Central memory CD4-positive, alpha-beta T cell (primary cell): Measurements from ENCODE around the gene TPI1.
A peak's percentile ranks its signal among the peaks of the same experiment; 100 is the strongest.

ENCODE experiments used
- DNase-seq: peaks from one replicate; pipeline ENCODE4 v3.0.0; 2022

The TPI1 gene

DNA sequence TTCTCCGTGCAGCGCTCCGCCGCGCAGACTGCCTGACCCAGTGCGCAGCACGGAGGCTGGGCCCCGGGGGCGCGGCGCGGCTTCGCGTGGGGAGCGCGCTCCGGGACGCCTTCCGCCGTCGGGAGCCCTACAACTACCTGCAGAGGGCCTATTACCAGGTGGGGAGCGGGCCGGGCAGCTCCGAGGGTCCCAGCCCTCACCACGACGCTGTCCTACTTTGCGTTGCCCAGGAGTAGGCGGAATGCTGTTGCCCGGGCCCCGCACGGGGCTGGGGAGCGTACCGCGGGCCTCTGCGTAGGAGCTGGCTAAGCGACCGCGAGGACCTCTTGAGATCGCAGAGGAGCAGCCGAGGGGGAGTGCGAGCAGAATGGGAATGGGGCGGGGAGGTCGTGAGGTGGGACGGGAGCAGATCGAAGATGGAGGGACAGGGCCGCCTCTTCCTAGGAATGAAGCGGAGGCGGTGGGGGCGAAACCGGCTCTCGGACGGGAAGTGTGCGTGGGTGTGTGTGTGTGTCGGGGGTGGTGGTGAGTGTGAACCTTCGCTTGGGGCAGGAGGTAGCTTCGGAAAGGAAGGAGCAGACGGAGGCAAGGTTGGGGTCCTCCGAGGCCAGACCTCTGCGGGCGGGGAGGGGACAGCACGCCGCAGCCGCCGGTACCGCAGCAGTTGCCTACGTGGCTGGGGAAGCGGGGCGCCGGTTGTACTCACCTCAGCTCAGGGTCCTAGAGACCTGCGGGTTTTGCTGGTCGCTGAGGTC is 38.4 kb upstream of the TPI1 start:
- peak; percentile 35 for DNase-seq

DNA sequence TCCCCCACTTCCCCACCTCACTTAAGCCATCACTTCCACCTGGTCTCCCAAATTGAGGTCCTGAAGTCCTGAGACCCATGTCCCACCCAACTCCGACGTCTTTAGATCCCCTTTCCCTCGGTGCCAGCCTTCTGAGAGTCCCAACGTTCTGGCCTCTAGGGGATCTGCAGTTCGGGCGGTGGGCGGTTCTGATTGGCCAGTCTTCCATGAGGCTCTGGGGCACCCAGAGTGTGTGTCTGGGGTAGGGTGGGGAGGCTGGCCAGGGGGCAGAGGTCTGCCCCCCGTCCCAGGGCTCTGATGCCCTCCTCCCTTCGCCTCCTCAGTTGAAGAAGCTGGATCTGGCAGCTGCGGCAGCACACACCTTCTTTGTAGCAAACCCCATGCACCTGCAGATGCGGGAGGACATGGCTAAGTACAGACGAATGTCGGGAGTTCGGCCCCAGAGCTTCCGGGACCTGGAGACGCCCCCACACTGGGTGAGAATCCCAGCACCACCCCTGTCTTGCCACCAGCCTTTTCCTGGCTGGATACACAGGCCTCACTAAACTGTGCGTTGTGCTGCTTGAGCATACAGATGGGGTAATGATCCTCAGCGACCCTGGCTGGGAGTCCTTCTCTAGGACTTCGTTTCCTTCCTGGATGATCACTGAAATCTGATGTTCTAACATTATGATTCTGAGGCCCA is 37.7 kb upstream of the TPI1 start:
- no peak for DNase-seq

DNA sequence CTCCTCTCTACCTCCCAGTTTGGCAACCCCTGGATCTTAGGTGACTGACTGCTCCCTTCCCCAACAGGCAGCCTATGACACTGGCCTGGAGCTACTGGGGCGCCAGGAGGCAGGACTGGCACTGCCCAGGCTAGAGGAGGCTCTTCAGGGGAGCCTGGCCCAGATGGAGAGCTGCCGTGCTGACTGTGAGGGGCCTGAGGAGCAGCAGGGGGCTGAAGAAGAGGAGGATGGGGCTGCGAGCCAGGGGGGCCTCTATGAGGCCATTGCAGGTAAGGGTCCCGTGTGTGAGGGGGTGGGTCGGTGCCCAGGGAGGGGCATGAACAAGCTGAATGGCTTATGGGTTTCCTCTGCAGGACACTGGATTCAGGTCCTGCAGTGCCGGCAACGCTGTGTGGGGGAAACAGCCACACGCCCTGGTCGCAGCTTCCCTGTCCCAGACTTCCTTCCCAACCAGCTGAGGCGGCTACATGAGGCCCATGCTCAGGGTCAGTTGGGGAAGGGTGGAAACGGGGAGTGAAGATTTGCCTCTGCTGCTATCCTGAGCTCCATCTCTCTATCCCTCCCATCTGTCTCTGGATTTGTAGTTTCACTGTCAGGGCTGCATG is 36.9 kb upstream of the TPI1 start:
- DNase-seq = no peak

DNA sequence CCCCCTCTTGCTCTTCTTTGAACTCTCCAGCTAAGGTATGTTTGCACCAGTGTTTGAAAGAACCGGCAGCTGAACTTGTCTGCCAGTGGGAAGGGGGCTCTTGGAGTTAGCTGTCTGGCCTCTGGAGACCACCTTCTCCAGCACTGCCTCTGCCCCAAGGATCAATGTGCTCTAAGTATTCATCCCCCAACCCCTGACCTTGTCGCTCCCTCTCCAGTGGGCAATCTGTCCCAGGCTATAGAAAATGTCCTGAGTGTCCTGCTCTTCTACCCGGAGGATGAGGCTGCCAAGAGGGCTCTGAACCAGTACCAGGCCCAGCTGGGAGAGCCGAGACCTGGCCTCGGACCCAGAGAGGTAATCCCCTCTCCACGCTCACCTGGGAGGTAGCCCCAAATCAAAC is 36.3 kb upstream of the TPI1 start:
- DNase-seq = no peak

DNA sequence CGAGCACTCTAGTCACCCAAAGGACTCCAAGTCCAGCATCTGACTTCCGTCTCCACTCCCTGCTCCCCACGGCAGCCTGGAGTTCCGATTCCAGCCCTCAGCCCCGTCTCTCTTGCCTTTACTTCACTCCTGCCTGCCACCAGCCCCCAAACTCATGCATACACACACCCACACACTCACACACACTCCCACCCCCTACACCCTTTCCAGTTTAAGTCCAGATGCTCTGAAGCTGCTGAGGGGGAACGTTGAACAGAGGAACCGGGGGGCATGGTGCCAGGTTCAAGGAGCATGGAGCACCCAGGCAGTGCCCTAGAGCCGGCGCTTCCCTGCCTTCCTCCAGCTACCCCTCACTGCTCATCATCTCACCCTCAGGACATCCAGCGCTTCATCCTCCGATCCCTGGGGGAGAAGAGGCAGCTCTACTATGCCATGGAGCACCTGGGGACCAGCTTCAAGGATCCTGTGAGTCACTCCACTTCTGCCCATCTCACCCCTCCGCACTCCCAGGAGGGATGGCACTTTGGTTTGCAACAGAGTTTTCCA is 35.8 kb upstream of the TPI1 start:
- no peak for DNase-seq

DNA sequence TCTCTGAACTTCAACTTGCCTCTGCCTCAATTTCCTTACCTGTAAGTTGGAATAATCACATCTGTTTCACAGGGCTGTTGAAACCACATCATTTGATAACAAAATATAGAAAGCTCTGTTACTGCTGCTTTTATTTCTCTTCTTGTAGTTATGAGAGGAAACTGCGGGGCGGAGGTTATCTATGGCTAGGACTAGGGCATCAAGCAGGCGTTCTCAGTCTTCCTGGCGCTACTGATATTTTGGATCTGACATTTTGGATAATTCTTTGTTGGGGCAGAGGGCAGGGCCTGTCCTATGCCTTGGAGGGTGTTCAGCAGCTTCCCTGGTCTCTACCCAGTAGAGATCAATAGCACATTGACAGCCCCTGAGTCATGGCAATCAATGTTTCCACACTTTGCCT is 35.2 kb upstream of the TPI1 start:
- no peak for DNase-seq

DNA sequence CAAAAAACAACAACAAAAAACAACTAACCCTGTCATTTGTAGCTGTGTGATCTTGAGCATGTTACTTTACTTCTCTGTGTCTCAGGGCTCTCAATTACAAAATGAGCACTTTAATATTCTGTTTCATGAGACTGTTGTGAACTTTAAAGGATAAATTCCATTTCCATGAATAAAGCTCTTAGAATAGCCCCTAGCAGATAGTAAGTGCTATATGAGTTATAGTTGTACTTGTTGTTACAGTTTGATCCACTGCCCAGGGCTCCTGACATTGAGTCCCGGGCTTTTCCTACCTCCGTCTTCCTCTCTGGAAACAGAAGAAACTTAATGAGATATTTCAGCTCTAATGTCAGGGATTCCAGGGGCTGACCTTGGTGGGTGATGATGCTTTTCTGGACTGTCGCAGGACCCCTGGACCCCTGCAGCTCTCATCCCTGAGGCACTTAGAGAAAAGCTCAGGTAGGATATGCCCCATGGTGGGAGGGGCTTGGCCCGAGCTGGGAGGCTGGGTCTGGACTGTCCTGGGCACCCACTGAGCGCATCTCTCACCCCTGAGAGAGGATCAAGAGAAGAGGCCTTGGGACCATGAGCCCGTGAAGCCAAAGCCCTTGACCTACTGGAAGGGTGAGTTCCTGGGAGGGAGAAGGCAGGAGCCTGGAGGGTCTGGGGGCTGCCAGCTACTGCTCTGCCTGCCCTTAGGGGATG is 34.0 kb upstream of the TPI1 start:
- no peak for DNase-seq

DNA sequence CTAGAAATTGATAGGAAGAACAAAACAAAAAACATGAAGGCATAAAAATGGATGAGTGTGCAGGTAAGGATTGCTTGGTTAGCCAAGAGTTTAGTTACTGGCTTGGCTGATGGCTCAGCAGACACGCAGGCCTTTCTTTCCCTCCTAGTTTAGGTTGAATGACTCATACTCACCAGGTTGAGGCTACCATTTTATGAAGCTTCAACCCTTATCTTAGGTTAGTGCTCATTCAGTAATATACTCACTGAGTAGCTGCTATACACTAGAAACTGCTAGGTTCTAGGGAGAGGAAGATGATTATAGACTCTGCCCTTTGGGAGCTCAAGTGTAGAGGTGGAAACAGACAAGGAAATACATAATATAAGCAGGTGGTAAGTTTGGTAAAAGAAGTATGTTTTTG is 33.1 kb upstream of the TPI1 start:
- DNase-seq = no peak

DNA sequence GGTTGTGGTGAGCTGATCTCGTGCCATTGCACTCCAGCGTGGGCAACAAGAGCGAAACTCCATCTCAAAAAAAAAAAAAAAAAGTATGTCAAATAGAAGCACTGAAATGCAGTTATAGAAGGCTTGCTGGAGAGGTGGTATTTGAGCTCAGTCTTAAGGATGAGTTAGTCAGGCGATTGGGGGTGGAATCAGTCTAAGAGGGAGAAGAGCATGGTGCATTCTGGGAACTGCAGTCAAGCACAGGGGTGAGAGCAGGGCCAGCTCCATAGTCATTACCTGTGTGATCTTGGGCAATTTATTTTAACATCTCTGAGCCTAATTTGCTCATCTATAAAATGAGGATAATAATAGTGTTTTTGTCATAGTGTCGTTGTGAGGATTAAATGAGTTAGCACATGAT is 32.5 kb upstream of the TPI1 start:
- DNase-seq = no peak

DNA sequence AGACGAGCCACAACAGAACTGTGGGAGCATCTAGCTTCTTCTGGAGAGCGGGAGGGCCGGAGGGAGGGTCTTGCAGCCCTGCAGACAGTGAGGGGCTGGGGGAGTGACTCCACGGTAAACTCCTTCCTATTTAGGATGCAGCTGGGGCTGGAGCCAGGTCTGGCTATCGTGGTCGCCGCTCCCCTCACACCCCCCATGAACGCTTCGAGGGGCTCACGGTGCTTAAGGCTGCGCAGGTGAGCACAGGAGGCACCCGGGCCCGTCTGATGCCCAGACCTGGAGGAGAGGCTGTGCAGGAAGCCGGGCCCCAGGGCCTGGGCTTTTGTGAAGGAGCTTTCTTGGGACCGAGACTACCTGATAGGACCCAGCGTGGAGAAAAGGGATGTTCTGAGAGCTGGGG is 30.5 kb upstream of the TPI1 start:
- DNase-seq = no peak

DNA sequence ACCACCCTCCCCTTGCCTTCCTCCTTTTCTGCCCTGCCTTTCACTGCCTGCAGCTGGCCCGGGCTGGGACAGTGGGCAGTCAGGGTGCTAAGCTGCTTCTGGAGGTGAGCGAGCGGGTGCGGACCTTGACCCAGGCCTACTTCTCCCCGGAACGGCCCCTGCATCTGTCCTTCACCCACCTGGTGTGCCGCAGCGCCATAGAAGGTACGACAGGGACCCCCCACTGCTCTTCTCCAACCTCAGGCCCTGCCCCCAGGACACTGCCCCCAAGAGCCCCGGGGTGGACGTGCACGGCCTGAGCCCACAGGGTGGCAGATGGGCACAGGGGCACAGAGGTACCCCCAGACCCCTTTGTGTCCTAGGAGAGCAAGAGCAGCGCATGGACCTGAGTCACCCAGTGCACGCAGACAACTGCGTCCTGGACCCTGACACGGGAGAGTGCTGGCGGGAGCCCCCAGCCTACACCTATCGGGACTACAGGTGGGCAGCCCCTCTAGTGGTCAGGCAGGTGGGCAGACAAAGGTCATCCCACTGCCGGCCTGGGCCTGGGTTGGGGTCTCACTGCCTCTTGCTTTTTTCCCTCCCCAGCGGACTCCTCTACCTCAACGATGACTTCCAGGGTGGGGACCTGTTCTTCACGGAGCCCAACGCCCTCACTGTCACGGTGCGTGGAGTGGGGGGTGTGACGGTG is 29.8 kb upstream of the TPI1 start:
- DNase-seq = no peak

DNA sequence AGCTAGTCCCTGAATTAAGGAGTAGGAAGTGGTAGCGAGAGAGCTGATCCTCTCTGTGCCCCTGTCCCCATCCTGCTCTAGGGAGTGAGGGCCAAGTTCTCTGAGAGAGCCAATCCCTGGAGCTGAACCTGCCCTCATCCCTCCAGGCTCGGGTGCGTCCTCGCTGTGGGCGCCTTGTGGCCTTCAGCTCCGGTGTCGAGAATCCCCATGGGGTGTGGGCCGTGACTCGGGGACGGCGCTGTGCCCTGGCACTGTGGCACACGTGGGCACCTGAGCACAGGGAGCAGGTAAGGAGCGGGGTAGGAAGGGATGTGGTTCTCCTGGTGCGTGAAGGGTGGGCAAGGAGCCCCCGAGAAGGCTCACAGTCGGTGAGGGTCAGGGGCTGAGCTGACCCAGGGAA is 28.5 kb upstream of the TPI1 start:
- no peak for DNase-seq

DNA sequence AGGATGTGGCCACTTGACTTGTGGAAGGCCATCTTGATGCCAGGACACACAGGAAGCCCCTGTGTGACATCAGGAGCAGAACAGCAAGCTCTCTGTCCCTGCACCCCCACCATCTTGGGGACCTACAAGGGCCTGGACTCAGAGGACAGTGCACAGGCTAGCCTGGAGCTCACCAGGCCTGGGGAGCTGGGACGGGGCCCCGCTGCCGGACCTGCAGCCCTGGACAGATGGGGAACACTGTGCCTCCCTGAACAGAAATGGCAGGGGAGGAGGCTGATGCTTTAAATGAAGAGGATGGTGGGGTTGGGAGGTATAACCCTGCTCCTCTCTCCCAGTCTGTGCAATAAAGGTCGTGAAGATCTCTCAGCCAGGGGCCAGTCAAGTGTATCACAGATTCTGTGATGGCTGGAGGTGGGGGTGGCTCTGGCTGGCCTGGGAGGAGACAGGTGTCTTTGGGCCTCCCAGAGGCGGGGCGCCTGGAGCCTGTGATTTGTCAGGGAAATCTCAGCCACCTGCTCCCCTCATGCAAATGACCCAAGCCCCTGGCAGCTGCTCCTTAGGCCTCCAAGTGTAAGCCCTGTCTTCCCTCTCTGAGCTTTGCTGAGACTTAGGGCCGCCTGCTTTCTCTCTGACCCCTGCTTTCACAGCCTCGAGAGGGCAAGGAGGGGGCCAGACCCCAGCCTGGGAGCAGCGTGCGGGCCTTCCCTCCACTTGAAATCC is 27.7 kb upstream of the TPI1 start:
- no peak for DNase-seq

DNA sequence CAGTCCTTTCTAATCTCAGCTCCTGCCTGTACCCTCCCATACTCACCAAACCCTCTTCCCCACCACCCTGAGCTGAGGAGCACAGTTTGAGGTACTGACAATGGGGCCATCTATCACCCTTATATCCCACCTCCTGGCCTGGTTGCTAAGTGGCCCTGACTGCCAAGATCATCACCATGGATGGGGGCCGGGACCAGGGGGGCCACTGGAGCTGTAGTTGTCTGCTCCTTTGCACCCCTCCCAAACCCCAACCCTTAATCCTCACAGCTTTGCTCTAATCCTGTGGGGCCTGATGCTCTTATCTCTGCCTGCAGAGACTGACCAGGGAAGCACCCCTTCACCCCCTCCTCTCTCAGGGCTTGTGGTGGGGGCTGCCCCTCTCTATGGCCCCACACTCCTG is 27.0 kb upstream of the TPI1 start:
- DNase-seq = no peak

DNA sequence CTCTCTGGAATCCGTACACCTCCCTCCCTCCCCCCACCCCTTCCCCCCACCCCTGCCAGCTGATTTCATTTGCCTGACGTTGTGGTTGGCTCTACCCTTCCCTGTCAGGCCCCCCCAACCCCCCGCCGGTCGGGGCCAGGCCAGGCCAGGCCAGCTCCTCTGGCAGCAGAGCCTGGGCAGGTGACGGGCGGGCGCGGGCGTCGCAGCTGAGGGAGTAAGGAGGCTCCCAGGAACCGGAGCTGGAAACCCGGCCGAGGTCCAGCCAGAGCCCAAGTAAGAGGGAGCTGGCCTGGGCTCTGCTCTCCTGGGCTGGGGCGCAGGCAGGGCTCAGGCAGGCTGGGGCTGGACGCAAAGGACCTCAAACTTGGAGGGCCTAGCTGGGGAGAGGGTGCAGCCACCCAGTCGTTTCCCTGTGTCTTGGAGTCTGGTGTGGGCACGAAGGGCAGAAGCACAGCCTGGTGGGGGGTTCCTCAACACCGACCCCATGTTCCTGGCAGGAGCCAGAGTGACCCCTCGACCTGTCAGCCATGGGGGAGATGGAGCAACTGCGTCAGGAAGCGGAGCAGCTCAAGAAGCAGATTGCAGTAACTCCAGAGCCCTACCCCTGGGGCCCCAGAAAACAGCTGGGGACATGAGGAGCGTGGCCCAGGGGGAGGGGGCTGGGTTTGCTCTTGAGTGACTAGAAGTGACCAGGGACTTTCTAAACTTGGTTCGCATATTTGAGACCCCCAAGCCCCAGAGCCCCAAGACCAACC is 26.4 kb upstream of the TPI1 start, which contains the start of gene GNB3:
GNB3 (plus strand) TSS at position 165 of the 755 bp plus-strand sequence; CDS start at position 528, 363 bp downstream.
- no peak for DNase-seq

DNA sequence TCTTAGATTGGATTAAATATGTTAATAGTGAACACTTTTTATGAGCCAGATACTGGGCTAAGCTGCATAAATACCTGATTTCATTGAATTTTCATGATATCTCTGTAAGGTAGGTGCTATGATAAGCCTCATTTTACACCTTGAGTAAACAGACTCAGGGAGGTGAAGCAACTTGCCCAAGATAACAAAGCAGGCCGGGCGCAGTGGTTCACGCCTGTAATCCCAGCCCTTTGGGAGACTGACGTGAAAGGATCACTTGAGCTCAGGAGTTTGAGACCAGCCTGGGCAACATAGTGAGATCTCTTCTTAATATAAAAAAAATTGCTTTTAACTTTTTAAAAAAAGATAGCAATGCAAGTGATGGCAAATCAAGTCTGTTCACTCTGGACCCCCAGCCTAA is 25.3 kb upstream of the TPI1 start:
- DNase-seq = no peak

DNA sequence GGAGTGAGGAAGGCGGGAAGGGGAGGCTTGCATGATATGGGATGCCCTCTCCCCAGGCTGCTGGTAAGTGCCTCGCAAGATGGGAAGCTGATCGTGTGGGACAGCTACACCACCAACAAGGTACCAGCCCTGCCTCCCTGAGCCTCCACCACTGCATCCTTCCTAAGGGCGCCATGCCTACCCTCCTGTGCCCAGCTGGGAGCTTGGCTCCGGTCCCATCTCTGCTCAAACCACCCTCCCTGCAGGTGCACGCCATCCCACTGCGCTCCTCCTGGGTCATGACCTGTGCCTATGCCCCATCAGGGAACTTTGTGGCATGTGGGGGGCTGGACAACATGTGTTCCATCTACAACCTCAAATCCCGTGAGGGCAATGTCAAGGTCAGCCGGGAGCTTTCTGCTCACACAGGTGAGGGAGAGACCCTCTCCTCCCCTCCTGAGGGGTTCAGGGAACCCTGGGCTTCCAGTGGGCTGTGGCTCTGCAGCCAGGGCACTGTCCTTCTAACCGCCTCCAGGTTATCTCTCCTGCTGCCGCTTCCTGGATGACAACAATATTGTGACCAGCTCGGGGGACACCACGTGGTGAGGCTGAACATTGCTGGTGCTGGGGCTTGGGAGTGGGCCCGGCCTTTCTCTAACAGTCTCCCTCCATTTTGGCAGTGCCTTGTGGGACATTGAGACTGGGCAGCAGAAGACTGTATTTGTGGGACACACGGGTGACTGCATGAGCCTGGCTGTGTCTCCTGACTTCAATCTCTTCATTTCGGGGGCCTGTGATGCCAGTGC is 24.0 kb upstream of the TPI1 start:
- DNase-seq = no peak

DNA sequence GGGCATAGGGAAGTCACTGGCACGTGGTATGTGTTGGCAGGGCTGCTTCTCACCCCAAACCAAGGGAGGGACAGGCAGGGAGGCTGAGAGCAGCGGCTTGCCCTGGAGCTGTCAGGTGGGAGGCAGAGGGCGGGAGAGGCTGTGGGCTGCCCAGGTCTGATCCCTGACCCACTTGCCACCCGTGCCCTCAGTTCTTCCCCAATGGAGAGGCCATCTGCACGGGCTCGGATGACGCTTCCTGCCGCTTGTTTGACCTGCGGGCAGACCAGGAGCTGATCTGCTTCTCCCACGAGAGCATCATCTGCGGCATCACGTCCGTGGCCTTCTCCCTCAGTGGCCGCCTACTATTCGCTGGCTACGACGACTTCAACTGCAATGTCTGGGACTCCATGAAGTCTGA is 21.9 kb upstream of the TPI1 start:
- DNase-seq = no peak

DNA sequence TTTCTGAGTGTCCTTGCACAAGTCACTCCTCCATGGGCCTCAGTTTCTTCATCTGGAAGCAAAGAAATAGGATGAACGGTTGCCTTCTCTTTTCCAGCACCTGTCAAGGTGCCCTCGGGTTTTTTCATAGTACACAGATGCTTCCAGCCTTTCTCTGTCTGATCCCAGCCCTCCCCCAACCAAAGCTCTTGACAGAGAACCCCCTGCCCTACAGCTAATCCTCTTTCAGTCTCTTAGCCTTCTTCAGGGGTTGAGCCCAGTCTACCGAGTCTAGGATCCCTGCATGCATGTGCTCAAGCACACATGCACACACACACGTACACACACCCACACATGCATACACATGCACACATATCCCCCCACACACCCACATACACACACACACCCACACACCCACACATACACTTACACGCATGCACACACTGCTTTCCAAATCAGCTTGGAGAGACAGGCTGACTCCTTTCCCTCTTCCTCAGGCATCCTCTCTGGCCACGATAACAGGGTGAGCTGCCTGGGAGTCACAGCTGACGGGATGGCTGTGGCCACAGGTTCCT is 20.9 kb upstream of the TPI1 start:
- DNase-seq = no peak

DNA sequence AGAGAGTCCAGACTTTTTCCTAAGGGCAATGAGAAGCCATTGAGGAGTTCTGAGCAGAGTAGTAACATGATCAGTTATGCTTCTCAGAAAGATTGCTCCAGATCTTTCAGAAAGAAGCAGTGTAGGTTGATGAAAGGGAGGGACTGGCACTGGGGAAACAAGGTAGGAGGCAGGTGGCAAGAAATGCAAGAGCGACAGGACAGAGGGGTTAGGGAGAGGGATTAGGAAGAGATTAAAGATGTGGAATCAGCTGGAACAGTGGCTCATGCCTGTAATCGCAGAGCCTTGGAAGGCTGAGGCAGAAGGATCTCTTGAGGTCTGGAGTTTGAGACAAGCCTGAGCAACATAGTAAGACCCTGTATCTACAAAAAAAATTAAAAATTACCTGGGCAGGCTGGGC is 19.7 kb upstream of the TPI1 start:
- DNase-seq = no peak
